PC-9 (cell line): Measurements from ENCODE around the gene DUS1L. TPM values are rescaled to one million over a fixed set of nuclear protein-coding genes. Genes with fewer than 3 reads are reported as not detected.

ENCODE experiments used
- BruUV-seq: library from RNA; stranded (reverse); fragments of 400-500 nt; replicated peaks from 2 replicates; lab custom pipeline; 2021; lab: Mats Ljungman, UMichigan
- CTCF ChIA-PET: fragments of 300-600 bp; sonication (Branson Sonifier 250); formaldehyde crosslinking; loops from one replicate; lab custom pipeline; 2022; ENCODE audit warnings: antibody characterized with exemption; lab: Charles Lee
- POLR2A ChIA-PET: fragments of 300-600 bp; sonication (Branson Sonifier 250); formaldehyde crosslinking; loops from one replicate; lab custom pipeline; 2022; ENCODE audit warnings: antibody characterized with exemption; ENCODE audit not compliant: unreplicated experiment; lab: Charles Lee
- DNase-seq, 2 experiments: peaks; one replicate each; pipeline versions ENCODE4 v3.0.0 to v3.0.0-alpha.2; 2015 to 2022; ENCODE audit warnings: mixed read lengths in 1 of 2
- H2AFZ ChIP-seq: fragments of 200-600 bp; sonication (generic); 2 replicates; pipeline ENCODE4 v1.8.1; 2017; ENCODE audit warnings: antibody characterized with exemption
- H3F3A ChIP-seq: fragments of 200-600 bp; sonication (generic); 2 replicates; pipeline ENCODE4 v1.8.1; 2017; ENCODE audit warnings: antibody characterized with exemption, mild to moderate bottlenecking, low read depth; ENCODE audit not compliant: insufficient read depth
- H3K27ac ChIP-seq: fragments of 200-600 bp; sonication (generic); 2 replicates; pipeline ENCODE4 v1.6.1; 2016; ENCODE audit warnings: mixed run types
- H3K27me3 ChIP-seq: fragments of 200-600 bp; sonication (generic); 2 replicates; pipeline ENCODE4 v1.6.1; 2016; ENCODE audit warnings: low read depth, mixed run types; ENCODE audit not compliant: insufficient read depth
- H3K36me3 ChIP-seq: fragments of 200-600 bp; sonication (generic); 2 replicates; pipeline ENCODE4 v1.6.1; 2016; ENCODE audit warnings: low read depth, mixed run types
- H3K4me1 ChIP-seq: fragments of 200-600 bp; sonication (generic); replicated peaks from 2 replicates; pipeline ENCODE4 v1.6.1; 2016; ENCODE audit warnings: mixed run types; ENCODE audit not compliant: insufficient read depth
- H3K4me2 ChIP-seq: fragments of 200-600 bp; sonication (generic); 2 replicates; pipeline ENCODE4 v1.6.1; 2017; ENCODE audit warnings: mixed run types
- H3K4me3 ChIP-seq: fragments of 200-600 bp; sonication (generic); 2 replicates; pipeline ENCODE4 v1.6.1; 2016; ENCODE audit warnings: mixed run types
- H3K79me2 ChIP-seq: fragments of 200-600 bp; sonication (generic); 2 replicates; pipeline ENCODE4 v1.6.1; 2017; ENCODE audit warnings: low read depth, mixed run types
- H3K9me2 ChIP-seq: fragments of 200-600 bp; sonication (generic); 2 replicates; pipeline ENCODE4 v1.8.1; 2017; ENCODE audit warnings: mild to moderate bottlenecking; ENCODE audit not compliant: insufficient read depth
- H3K9me3 ChIP-seq: fragments of 200-600 bp; sonication (generic); 2 replicates; pipeline ENCODE4 v1.8.1; 2016; ENCODE audit warnings: low read depth; ENCODE audit not compliant: insufficient read depth
- H4K20me1 ChIP-seq: fragments of 200-600 bp; sonication (generic); 2 replicates; pipeline ENCODE4 v1.8.1; 2017; ENCODE audit not compliant: insufficient read depth
- CTCF ChIP-seq: fragments of 200-600 bp; sonication (generic); conservative IDR thresholded peaks from 2 replicates; pipeline ENCODE4 v1.6.1; 2017; ENCODE audit warnings: mixed run types, antibody characterized with exemption, mild to moderate bottlenecking, moderate library complexity
- EZH2 ChIP-seq: fragments of 200-600 bp; sonication (generic); IDR thresholded peaks from 2 replicates; pipeline ENCODE4 v1.8.0; 2017; ENCODE audit warnings: antibody characterized with exemption, low read depth
- intact Hi-C: fragments of 100-400 bp; cut with micrococcal nuclease; formaldehyde crosslinking; loops from one replicate; pipeline ENCODE4 v1.10.0; 2022; ENCODE audit not compliant: unreplicated experiment
- total RNA-seq: library from RNA; stranded (reverse); gene quantifications from 2 replicates; pipeline ENCODE4 v1.2.3, GENCODE V29; 2021

Gene DUS1L
- total RNA-seq, 1 experiment from 2014 or later, result 138 TPM

- no peak overlapping the region for H3K4me3 ChIP-seq
- intact Hi-C loops, result no loop called here
- H3K27ac ChIP-seq, result no peak overlapping the region
- CTCF ChIA-PET, result interaction anchor here (0.6 kb wide), 1 partner anchor 358 kb away, joined by 3 read pairs; no protein-coding TSS in a partner anchor
- POLR2A ChIA-PET, result no interaction called here
- H3K4me2 ChIP-seq, result no peak overlapping the region
- TF ChIP-seq EZH2 (no peak), CTCF (no peak)
- H3K36me3 ChIP-seq, result no peaks in the 10 kb centered on the region
- no TSS peak for BruUV-seq
- no peaks in the 10 kb centered on the region for H3K9me3 ChIP-seq
- no peaks in the 10 kb centered on the region for H3K9me2 ChIP-seq
- H3K4me1 ChIP-seq, result no peaks in the 10 kb centered on the region; the same call in 1 of the 2 replicates
- peaks cover 49% of the 10 kb centered on the region for H3K79me2 ChIP-seq
- H3K27me3 ChIP-seq, result no peaks in the 10 kb centered on the region
- H4K20me1 ChIP-seq, result peaks cover 46% of the 10 kb centered on the region
- DNase-seq, result no peak
- peaks cover 5% of the 10 kb centered on the region; the same call in 1 of the 2 replicates for H3F3A ChIP-seq
- no peak overlapping the region for H2AFZ ChIP-seq
Measured at GRCh38 chr17:82092995-82093751, 27.6 kb upstream of the DUS1L start.

- no peak for DNase-seq
- POLR2A ChIA-PET, result no interaction called here
- intact Hi-C loops, result no loop called here
- no peak overlapping the region for H3K4me2 ChIP-seq
- peaks cover 46% of the 10 kb centered on the region for H3K79me2 ChIP-seq
- H3F3A ChIP-seq, result peaks cover 5% of the 10 kb centered on the region; the same call in 1 of the 2 replicates
- H3K36me3 ChIP-seq, result no peaks in the 10 kb centered on the region
- no peak for TF ChIP-seq CTCF
- TF ChIP-seq EZH2, result no peak
- no TSS peak for BruUV-seq
- no peaks in the 10 kb centered on the region for H3K27me3 ChIP-seq
- no peaks in the 10 kb centered on the region; the same call in 1 of the 2 replicates for H3K4me1 ChIP-seq
- H3K27ac ChIP-seq, result no peak overlapping the region
- peaks cover 46% of the 10 kb centered on the region for H4K20me1 ChIP-seq
- no peaks in the 10 kb centered on the region for H3K9me3 ChIP-seq
- CTCF ChIA-PET, result interaction anchor here (0.6 kb wide), 1 partner anchor 358 kb away, joined by 3 read pairs; no protein-coding TSS in a partner anchor
- H3K4me3 ChIP-seq, result no peak overlapping the region
- no peak overlapping the region for H2AFZ ChIP-seq
- no peaks in the 10 kb centered on the region for H3K9me2 ChIP-seq
Measured at GRCh38 chr17:82092628-82092994, 27.0 kb upstream of the DUS1L start.

- DNase-seq, result no peak
- Histone ChIP-seq H3K4me2 (no peak overlapping the region), H3K9me2 (no peaks in the 10 kb centered on the region), H3K9me3 (no peaks in the 10 kb centered on the region), H3K4me1 (no peaks in the 10 kb centered on the region; the same call in 1 of the 2 replicates), H3F3A (peaks cover 5% of the 10 kb centered on the region; the same call in 1 of the 2 replicates), H3K4me3 (no peak overlapping the region), H4K20me1 (peaks cover 46% of the 10 kb centered on the region), H3K27ac (no peak overlapping the region), H3K79me2 (peaks cover 41% of the 10 kb centered on the region), H3K36me3 (no peaks in the 10 kb centered on the region), H3K27me3 (no peaks in the 10 kb centered on the region), H2AFZ (no peak overlapping the region)
- ChIA-PET CTCF (no interaction called here), POLR2A (no interaction called here)
- BruUV-seq, result no TSS peak
- intact Hi-C loops, result no loop called here
- TF ChIP-seq CTCF, result no peak
- TF ChIP-seq EZH2, result no peak
Measured at GRCh38 chr17:82092094-82092586, 26.5 kb upstream of the DUS1L start.
